GM06990 (cell line): ENCODE data around the gene NTHL1.
A peak's percentile ranks its signal among the peaks of the same experiment; 100 is the strongest.

ENCODE experiments used
- DNase-seq: peaks from one replicate; pipeline ENCODE4 v3.0.0-alpha.2; 2011; ENCODE audit not compliant: insufficient read length; ENCODE audit errors: extremely low read depth
- H3K27me3 ChIP-seq: replicated peaks from 2 replicates; pipeline ENCODE4 v1.6.0; 2011; ENCODE audit warnings: low read length; ENCODE audit not compliant: control insufficient read depth, insufficient read depth
- H3K36me3 ChIP-seq: 2 replicates; pipeline ENCODE4 v1.5.1; 2011; ENCODE audit warnings: low read length; ENCODE audit not compliant: control insufficient read depth, insufficient read depth
- H3K4me3 ChIP-seq: replicated peaks from 2 replicates; pipeline ENCODE4 v1.5.1; 2011; ENCODE audit warnings: low read depth, mild to moderate bottlenecking, control low read depth, low read length
- CTCF ChIP-seq: IDR thresholded peaks from 2 replicates; pipeline ENCODE4 v1.5.1; 2011; ENCODE audit warnings: low read length, control low read depth, mild to moderate bottlenecking, inconsistent platforms; ENCODE audit not compliant: insufficient read depth, poor library complexity, severe bottlenecking

NTHL1 gene

GRCh38 chr16:2058872-2059271 lies 11.2 kb upstream of the NTHL1 start:
- H3K4me3 ChIP-seq: no peak overlapping the region
- peaks cover 18% of the 10 kb centered on the region for H3K36me3 ChIP-seq
- no peak for TF ChIP-seq CTCF

GRCh38 chr16:2058420-2058819 lies 10.8 kb upstream of the NTHL1 start:
- Histone ChIP-seq H3K4me3 (no peak overlapping the region), H3K27me3 (no peaks in the 10 kb centered on the region), H3K36me3 (peaks cover 21% of the 10 kb centered on the region)
- no peak for DNase-seq
- no peak for TF ChIP-seq CTCF

More at GRCh38 chr16:2058872-2059271, 11.2 kb upstream of the NTHL1 start:
- DNase-seq: no peak
- H3K27me3 ChIP-seq: no peaks in the 10 kb centered on the region

- Histone ChIP-seq H3K27me3 (no peaks in the 10 kb centered on the region), H3K36me3 (peaks cover 25% of the 10 kb centered on the region), H3K4me3 (no peak overlapping the region)
- no peak for TF ChIP-seq CTCF
- DNase-seq: no peak
These were observed 9.8 kb upstream of the NTHL1 start for GRCh38 chr16:2057438-2057837.

- TF ChIP-seq CTCF: no peak
- H3K27me3 ChIP-seq: no peaks in the 10 kb centered on the region
- H3K4me3 ChIP-seq: no peak overlapping the region
- no peak for DNase-seq
- peaks cover 27% of the 10 kb centered on the region for H3K36me3 ChIP-seq
These were observed 9.2 kb upstream of the NTHL1 start for GRCh38 chr16:2056681-2057407.

GRCh38 chr16:2056077-2056476 lies 8.4 kb upstream of the NTHL1 start:
- TF ChIP-seq CTCF: peak; percentile 13
- Histone ChIP-seq H3K4me3 (no peak overlapping the region), H3K36me3 (peaks cover 27% of the 10 kb centered on the region), H3K27me3 (no peaks in the 10 kb centered on the region)
- DNase-seq: no peak

GRCh38 chr16:2054543-2055245 lies 7.1 kb upstream of the NTHL1 start:
- no peak for TF ChIP-seq CTCF
- Histone ChIP-seq H3K4me3 (no peak overlapping the region), H3K27me3 (no peaks in the 10 kb centered on the region), H3K36me3 (peaks cover 22% of the 10 kb centered on the region)
- DNase-seq: no peak
